K562 treated with DMSO at 1 percent for 48 hours (cell line): ENCODE data around the gene TMEM242. TPM values are rescaled to one million over a fixed set of nuclear protein-coding genes. Genes with fewer than 3 reads are reported as not detected.

Source experiments
- total RNA-seq: library from RNA; unstranded; fragments of 300-600 nt; gene quantifications from 2 replicates; pipeline ENCODE4 v1.2.3, GENCODE V29; 2022; ENCODE audit warnings: low replicate concordance; ENCODE audit errors: extremely low read depth

The TMEM242 gene
- total RNA-seq: not detected in 2 replicates

GRCh38 chr6:157323255-157323965, at the start of gene TMEM242:
Gene TMEM242, minus strand, starts transcription at chr6:157323519. Its CDS starts 20 bp downstream, at chr6:157323499.

Other genes starting within 250 kb of the TMEM242 start
- gene ZDHHC14, start 57.7 kb upstream of the TMEM242 start, total RNA-seq: not detected in 2 replicates